Measurements from ENCODE around the gene PNKD.

The PNKD gene

GRCh38 chr2:218354850-218355443 is 84.6 kb downstream of the PNKD start:
- Histone ChIP-seq H3K9me3 (no peaks in the 10 kb centered on the region; the same call in 1 of the 2 replicates), H3K4me1 (no peaks in the 10 kb centered on the region), H3K4me3 (ENCODE audit: low read depth, low read length) (no peak overlapping the region), H3K36me3 (no peaks in the 10 kb centered on the region), H3K27me3 (no peaks in the 10 kb centered on the region)
- TF ChIP-seq, protein P1, sequence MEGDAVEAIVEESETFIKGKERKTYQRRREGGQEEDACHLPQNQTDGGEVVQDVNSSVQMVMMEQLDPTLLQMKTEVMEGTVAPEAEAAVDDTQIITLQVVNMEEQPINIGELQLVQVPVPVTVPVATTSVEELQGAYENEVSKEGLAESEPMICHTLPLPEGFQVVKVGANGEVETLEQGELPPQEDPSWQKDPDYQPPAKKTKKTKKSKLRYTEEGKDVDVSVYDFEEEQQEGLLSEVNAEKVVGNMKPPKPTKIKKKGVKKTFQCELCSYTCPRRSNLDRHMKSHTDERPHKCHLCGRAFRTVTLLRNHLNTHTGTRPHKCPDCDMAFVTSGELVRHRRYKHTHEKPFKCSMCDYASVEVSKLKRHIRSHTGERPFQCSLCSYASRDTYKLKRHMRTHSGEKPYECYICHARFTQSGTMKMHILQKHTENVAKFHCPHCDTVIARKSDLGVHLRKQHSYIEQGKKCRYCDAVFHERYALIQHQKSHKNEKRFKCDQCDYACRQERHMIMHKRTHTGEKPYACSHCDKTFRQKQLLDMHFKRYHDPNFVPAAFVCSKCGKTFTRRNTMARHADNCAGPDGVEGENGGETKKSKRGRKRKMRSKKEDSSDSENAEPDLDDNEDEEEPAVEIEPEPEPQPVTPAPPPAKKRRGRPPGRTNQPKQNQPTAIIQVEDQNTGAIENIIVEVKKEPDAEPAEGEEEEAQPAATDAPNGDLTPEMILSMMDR (IDR thresholded peaks at IDR 0.05; ENCODE audit: low read depth, low read length) = no peak
- no peak for DNase-seq

DNA sequence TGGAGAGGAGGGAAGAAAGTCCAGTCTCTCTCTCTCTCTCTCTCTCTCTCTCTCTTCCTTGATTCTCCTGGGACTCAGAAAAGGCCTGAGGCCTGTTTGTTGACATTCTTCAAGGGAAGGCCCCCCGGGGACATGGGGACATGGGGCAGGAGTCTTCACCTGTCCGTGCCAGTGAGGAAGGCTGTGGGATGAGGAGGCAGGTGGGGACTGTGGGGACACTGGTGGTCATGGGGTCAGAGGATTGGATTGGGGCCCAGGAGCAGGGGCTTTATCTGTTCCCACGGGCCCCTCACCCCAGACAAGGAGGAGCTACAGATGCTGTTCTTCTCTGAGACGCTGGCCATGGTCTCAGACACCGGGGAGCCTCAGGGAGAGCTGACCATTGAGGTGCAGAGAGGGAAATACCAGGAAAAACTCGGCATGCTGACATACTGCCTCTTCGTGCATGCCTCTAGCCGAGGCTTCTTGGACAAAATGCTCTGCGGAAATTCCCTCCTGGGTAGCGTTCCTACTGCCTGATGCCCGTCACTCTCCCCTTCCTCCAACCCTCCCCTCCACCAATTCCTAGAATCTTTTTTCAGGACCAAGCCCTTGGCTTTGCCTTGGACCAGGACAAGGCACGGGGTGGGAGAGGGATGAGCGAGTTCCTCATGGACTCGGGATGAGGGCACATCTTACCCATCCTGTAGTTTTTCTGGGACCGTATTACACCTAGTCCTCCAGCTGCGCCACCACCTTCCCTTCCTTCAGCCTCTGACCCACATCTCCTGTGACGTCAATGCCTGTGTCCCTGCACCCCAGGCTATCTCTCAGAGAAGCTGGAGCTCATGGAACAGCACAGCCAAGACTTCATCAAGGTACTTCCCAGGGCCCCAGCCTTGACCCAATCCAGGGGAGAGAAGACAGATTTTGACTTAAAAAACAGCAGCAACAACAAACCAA is 87.2 kb downstream of the PNKD start:
- Histone ChIP-seq H3K4me3 (ENCODE audit: low read depth, low read length) (no peak overlapping the region), H3K9me3 (no peaks in the 10 kb centered on the region), H3K36me3 (no peaks in the 10 kb centered on the region), H3K4me1 (no peaks in the 10 kb centered on the region), H3K27me3 (no peaks in the 10 kb centered on the region)
- DNase-seq = no peak
- TF ChIP-seq, protein P1 (IDR thresholded peaks at IDR 0.05; ENCODE audit: low read depth, low read length) = no peak

DNA sequence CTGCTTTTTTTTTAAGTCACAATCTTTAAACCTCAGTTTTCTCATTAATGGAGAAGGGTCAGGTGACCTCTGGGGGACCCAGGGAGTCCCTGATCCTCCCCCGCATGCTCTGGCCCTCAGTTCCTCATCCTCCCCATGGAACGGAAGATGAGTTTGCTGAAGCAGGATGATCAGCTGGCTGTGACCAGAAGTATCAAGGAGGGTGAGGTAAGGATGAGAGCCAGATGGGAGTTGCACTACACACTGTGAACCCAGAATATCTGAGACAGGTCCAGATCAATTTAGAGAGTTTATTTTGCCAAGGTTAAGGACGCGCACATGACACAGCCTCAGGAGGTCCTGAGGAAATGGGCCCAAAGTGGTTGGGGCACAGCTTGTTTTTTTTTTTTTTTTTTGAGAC is 90.1 kb downstream of the PNKD start:
- H3K4me1 ChIP-seq = no peaks in the 10 kb centered on the region

DNA sequence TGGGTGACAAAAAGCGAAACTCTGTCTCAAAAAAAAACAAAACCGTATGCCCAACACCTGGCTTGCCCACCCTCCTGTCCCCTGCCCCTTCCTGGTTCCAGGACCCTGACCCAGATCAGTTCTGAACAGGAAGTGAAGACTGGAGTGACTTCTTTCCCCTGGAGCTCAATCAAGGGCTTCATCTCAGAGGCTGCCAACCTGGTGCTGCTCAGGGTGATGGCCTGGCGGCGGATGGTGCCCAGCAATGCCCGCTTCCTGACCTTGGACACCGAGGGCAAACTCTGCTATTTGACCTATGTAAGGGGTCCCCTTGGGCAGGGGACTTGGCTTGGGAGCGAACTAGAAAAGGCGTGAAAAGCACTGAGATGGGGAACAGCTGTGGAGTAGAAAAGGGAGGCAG is 92.3 kb downstream of the PNKD start:
- H3K9me3 ChIP-seq = no peaks in the 10 kb centered on the region; the same call in 1 of the 2 replicates
- no peaks in the 10 kb centered on the region for H3K36me3 ChIP-seq
- DNase-seq = no peak
- TF ChIP-seq, protein P1 (IDR thresholded peaks at IDR 0.05; ENCODE audit: low read depth, low read length) = no peak
- H3K4me3 ChIP-seq (ENCODE audit: low read depth, low read length) = no peak overlapping the region
- no peaks in the 10 kb centered on the region for H3K4me1 ChIP-seq
- H3K27me3 ChIP-seq = no peaks in the 10 kb centered on the region

More for the DNA sequence above, 90.1 kb downstream of the PNKD start:
- H3K36me3 ChIP-seq = no peaks in the 10 kb centered on the region
- TF ChIP-seq, protein P1 (IDR thresholded peaks at IDR 0.05; ENCODE audit: low read depth, low read length) = no peak
- no peaks in the 10 kb centered on the region for H3K27me3 ChIP-seq
- H3K4me3 ChIP-seq (ENCODE audit: low read depth, low read length) = no peak overlapping the region
- no peak for DNase-seq
- no peaks in the 10 kb centered on the region for H3K9me3 ChIP-seq

DNA sequence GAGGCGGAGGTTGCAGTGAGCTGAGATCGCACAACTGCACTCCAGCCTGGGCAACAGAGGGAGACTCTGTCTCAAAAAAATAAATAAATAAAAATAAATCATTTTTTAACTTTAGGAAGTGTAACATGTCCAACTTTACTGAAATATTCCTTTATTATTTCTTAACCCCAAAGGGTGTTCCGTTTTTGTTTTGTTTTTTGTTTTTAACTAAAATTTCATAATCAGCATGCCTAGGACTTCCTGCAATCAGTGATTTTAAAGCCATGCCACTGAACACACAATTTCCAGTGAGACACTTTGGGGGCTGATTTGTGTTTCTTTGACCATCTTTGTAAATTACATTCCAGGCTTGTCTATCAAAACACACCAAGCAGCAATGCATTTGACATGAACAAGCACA is 93.4 kb downstream of the PNKD start:
- H3K36me3 ChIP-seq = no peaks in the 10 kb centered on the region
- no peaks in the 10 kb centered on the region for H3K4me1 ChIP-seq
- no peaks in the 10 kb centered on the region; the same call in 1 of the 2 replicates for H3K9me3 ChIP-seq
- no peak for DNase-seq
- no peaks in the 10 kb centered on the region for H3K27me3 ChIP-seq
- H3K4me3 ChIP-seq (ENCODE audit: low read depth, low read length) = no peak overlapping the region
- TF ChIP-seq, protein P1 (IDR thresholded peaks at IDR 0.05; ENCODE audit: low read depth, low read length) = no peak

DNA sequence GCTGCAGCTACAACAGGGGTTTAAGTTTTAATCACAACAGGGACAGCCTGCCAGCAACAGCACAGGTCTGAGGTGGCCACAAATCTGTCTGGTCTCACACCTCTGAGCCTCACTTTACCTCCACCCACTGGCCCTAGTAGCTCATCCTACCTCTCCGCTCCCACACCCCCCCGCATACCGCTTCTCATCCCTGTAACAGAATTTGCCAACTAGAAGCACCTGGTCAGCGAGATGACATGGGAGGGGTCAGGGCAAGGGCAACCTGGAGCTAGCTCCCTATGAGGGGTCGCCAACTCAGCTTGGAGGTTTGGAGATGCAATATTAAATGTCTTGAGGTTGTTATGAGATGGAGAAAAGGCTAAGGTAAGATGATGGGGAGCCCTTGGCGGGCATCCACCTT is 93.9 kb downstream of the PNKD start:
- TF ChIP-seq, protein P1 (IDR thresholded peaks at IDR 0.05; ENCODE audit: low read depth, low read length) = no peak
- DNase-seq = no peak
- Histone ChIP-seq H3K36me3 (no peaks in the 10 kb centered on the region), H3K9me3 (no peaks in the 10 kb centered on the region; the same call in 1 of the 2 replicates), H3K27me3 (no peaks in the 10 kb centered on the region), H3K4me3 (ENCODE audit: low read depth, low read length) (no peak overlapping the region), H3K4me1 (no peaks in the 10 kb centered on the region)

Measured in BE2C (cell line).